IMR-90 (cell line): Measurements from ENCODE around the gene ROBO4. TPM values are rescaled to one million over a fixed set of nuclear protein-coding genes. Genes with fewer than 3 reads are reported as not detected.

Experiments used
- ATAC-seq: fragments of 200-7000 bp; cut with Tn5 transposase; 2 replicates; pipeline ENCODE4 v1.9.1; 2020; ENCODE audit warnings: low read depth, mild to moderate bottlenecking, moderate library complexity
- BruUV-seq: library from RNA; stranded (reverse); fragments of 400-500 nt; replicated peaks from 2 replicates; lab custom pipeline; 2021; lab: Mats Ljungman, UMichigan
- CTCF ChIA-PET: fragments of 300-600 bp; formaldehyde crosslinking; extraction: SDS; loops from one replicate; lab custom pipeline; 2021; ENCODE audit warnings: antibody characterized with exemption; lab: Yijun Ruan, JAX
- POLR2A ChIA-PET: fragments of 300-600 bp; sonication (Branson Sonifier 250); formaldehyde crosslinking; loops from one replicate; lab custom pipeline; 2022; ENCODE audit warnings: antibody characterized with exemption; ENCODE audit not compliant: unreplicated experiment; lab: Charles Lee
- DNase-seq: peaks from one replicate; pipeline ENCODE4 v3.0.0; 2013
- H2AFZ ChIP-seq: replicated peaks from 2 replicates; pipeline ENCODE3; 2013; ENCODE audit warnings: low read length, mild to moderate bottlenecking; ENCODE audit not compliant: poor library complexity
- H2AK5ac ChIP-seq: 2 replicates; pipeline ENCODE4 v1.6.1; 2013; ENCODE audit warnings: low read depth, low read length, inconsistent platforms
- H2AK9ac ChIP-seq: replicated peaks from 2 replicates; pipeline ENCODE3; 2013; ENCODE audit warnings: mild to moderate bottlenecking, low read depth, low read length, moderate library complexity; ENCODE audit not compliant: poor library complexity
- H2BK120ac ChIP-seq: 2 replicates; pipeline ENCODE4 v1.6.1; 2013; ENCODE audit warnings: low read depth, low read length, inconsistent platforms
- H2BK15ac ChIP-seq: 3 replicates; pipeline ENCODE4 v1.6.1; 2013; ENCODE audit warnings: low read depth, low read length, inconsistent platforms
- H2BK20ac ChIP-seq: 2 replicates; pipeline ENCODE4 v1.6.1; 2013; ENCODE audit warnings: low read depth, mild to moderate bottlenecking, inconsistent platforms, low read length, moderate library complexity
- H2BK5ac ChIP-seq: 2 replicates; pipeline ENCODE4 v1.6.1; 2013; ENCODE audit warnings: mild to moderate bottlenecking, low read depth, low read length, inconsistent platforms; ENCODE audit not compliant: poor library complexity, severe bottlenecking
- H3K14ac ChIP-seq: replicated peaks from 2 replicates; pipeline ENCODE4 v1.6.1; 2013; ENCODE audit warnings: low read depth, low read length, inconsistent platforms
- H3K18ac ChIP-seq: 2 replicates; pipeline ENCODE4 v1.6.1; 2013; ENCODE audit warnings: low read depth, low read length, control low read depth
- H3K23ac ChIP-seq: 2 replicates; pipeline ENCODE4 v1.6.1; 2013; ENCODE audit warnings: low read depth, low read length, inconsistent platforms
- H3K27ac ChIP-seq: 2 replicates; pipeline ENCODE4 v1.5.1; 2013; ENCODE audit warnings: mild to moderate bottlenecking, control low read depth, low read length; ENCODE audit not compliant: insufficient read depth
- H3K27me3 ChIP-seq: 2 replicates; pipeline ENCODE4 v1.6.1; 2013; ENCODE audit warnings: low read length; ENCODE audit not compliant: control insufficient read depth, insufficient read depth
- H3K36me3 ChIP-seq: 2 replicates; pipeline ENCODE4 v1.6.1; 2013; ENCODE audit warnings: low read length, mixed read lengths; ENCODE audit not compliant: control insufficient read depth, insufficient read depth
- H3K4ac ChIP-seq: 2 replicates; pipeline ENCODE4 v1.6.1; 2013; ENCODE audit warnings: low read depth, low read length, inconsistent platforms
- H3K4me1 ChIP-seq: 2 replicates; pipeline ENCODE4 v1.6.1; 2013; ENCODE audit warnings: low read length, mixed read lengths; ENCODE audit not compliant: control insufficient read depth, insufficient read depth
- H3K4me2 ChIP-seq: 2 replicates; pipeline ENCODE4 v1.6.1; 2013; ENCODE audit warnings: low read depth, mild to moderate bottlenecking, control low read depth, low read length, moderate library complexity
- H3K4me3 ChIP-seq: 2 replicates; pipeline ENCODE4 v1.5.1; 2013; ENCODE audit warnings: low read depth, mild to moderate bottlenecking, control low read depth, low read length, moderate library complexity; ENCODE audit not compliant: insufficient read depth
- H3K56ac ChIP-seq: 2 replicates; pipeline ENCODE4 v1.6.1; 2013; ENCODE audit warnings: low read length, inconsistent platforms; ENCODE audit not compliant: insufficient read depth; ENCODE audit errors: extremely low read depth
- H3K79me1 ChIP-seq, 2 experiments: 2 replicates each; pipeline ENCODE4 v1.6.1; 2013; ENCODE audit warnings: low read length in 2 of 2, inconsistent platforms in 1 of 2, low read depth in 1 of 2
- H3K9ac ChIP-seq: 2 replicates; pipeline ENCODE4 v1.6.1; 2013; ENCODE audit warnings: low read depth, low read length, control low read depth
- H3K9me1 ChIP-seq: 2 replicates; pipeline ENCODE4 v1.6.1; 2013; ENCODE audit warnings: low read length, inconsistent platforms; ENCODE audit not compliant: insufficient read depth
- H3K9me3 ChIP-seq: 2 replicates; pipeline ENCODE4 v1.6.1; 2013; ENCODE audit warnings: low read length; ENCODE audit not compliant: control insufficient read depth, insufficient read depth
- H4K20me1 ChIP-seq: 2 replicates; pipeline ENCODE4 v1.6.1; 2013; ENCODE audit warnings: low read length, inconsistent platforms; ENCODE audit not compliant: insufficient read depth
- H4K5ac ChIP-seq: 2 replicates; pipeline ENCODE4 v1.6.1; 2013; ENCODE audit warnings: mild to moderate bottlenecking, low read depth, low read length, control low read depth
- H4K8ac ChIP-seq, 2 experiments: 2 replicates each; pipeline ENCODE4 v1.6.1; 2013; ENCODE audit warnings: low read depth in 2 of 2, low read length in 2 of 2, control low read depth in 1 of 2, inconsistent platforms in 1 of 2
- H4K91ac ChIP-seq: 2 replicates; pipeline ENCODE4 v1.6.1; 2013; ENCODE audit warnings: low read depth, low read length, inconsistent platforms; ENCODE audit not compliant: insufficient read depth
- CHD1 ChIP-seq: IDR thresholded peaks from 2 replicates; pipeline ENCODE4 v1.6.1; 2012; ENCODE audit warnings: low read depth, low read length, improper control_type of control experiment
- CTCF ChIP-seq: conservative IDR thresholded peaks from 2 replicates; pipeline ENCODE4 v1.5.1; 2012; ENCODE audit warnings: mild to moderate bottlenecking, low read depth, low read length, improper control_type of control experiment
- ELK1 ChIP-seq: fragments of 150-350 bp; IDR thresholded peaks from 2 replicates; pipeline ENCODE4 v1.6.1; 2016; ENCODE audit warnings: low read depth, mild to moderate bottlenecking, low read length, moderate library complexity, borderline replicate concordance
- FOS ChIP-seq: fragments of 150-350 bp; IDR thresholded peaks from 2 replicates; pipeline ENCODE4 v1.6.1; 2016; ENCODE audit warnings: low read depth, low read length
- MAFK ChIP-seq: IDR thresholded peaks from 2 replicates; pipeline ENCODE4 v1.6.1; 2012; ENCODE audit warnings: low read depth, low read length, improper control_type of control experiment
- MAZ ChIP-seq: IDR thresholded peaks from 2 replicates; pipeline ENCODE4 v1.6.1; 2012; ENCODE audit warnings: low read depth, mild to moderate bottlenecking, low read length, improper control_type of control experiment, moderate library complexity, borderline replicate concordance
- MXI1 ChIP-seq: IDR thresholded peaks from 2 replicates; pipeline ENCODE4 v1.6.1; 2012; ENCODE audit warnings: low read depth, mild to moderate bottlenecking, low read length, moderate library complexity, borderline replicate concordance
- RAD21 ChIP-seq: IDR thresholded peaks from 2 replicates; pipeline ENCODE4 v1.6.1; 2012; ENCODE audit warnings: low read length, improper control_type of control experiment
- RCOR1 ChIP-seq: IDR thresholded peaks from 2 replicates; pipeline ENCODE4 v1.6.1; 2012; ENCODE audit warnings: mild to moderate bottlenecking, low read length, improper control_type of control experiment; ENCODE audit not compliant: insufficient replicate concordance
- RFX5 ChIP-seq: IDR thresholded peaks from 2 replicates; pipeline ENCODE4 v1.8.0; 2012; ENCODE audit warnings: low read depth, mild to moderate bottlenecking, low read length, moderate library complexity
- SMC3 ChIP-seq: fragments of 150-350 bp; IDR thresholded peaks from 2 replicates; pipeline ENCODE4 v1.6.1; 2016; ENCODE audit warnings: low read depth, mild to moderate bottlenecking, antibody characterized with exemption, low read length, moderate library complexity
- USF2 ChIP-seq: fragments of 150-350 bp; IDR thresholded peaks from 2 replicates; pipeline ENCODE4 v1.6.1; 2017; ENCODE audit warnings: mild to moderate bottlenecking, antibody characterized with exemption, low read length, low read depth
- WGBS, 2 experiments: methylation state at CpG; one replicate each; pipeline versions ENCODE4 v1.1.5 to v1.1.7; 2013; ENCODE audit warnings: missing lambda C conversion rate in 2 of 2; ENCODE audit not compliant: insufficient read length in 1 of 2; ENCODE audit errors: extremely low coverage in 2 of 2; 5-methylcytosine and 5-hydroxymethylcytosine counted together
- dilution Hi-C: fragments of 300-500 bp; cut with HindIII; formaldehyde crosslinking; loops from one replicate; pipeline ENCODE4 v1.14.3; 2018; ENCODE audit warnings: low sequenced_read_pairs; ENCODE audit not compliant: unreplicated experiment
- in situ Hi-C: fragments of 300-500 bp; cut with MboI; formaldehyde crosslinking; loops from 3 replicates; pipeline ENCODE4 v1.14.3; 2019; ENCODE audit warnings: low sequenced_read_pairs, inconsistent platforms, mixed read lengths
- intact Hi-C: fragments of 100-400 bp; cut with micrococcal nuclease; formaldehyde crosslinking; loops from 2 replicates; pipeline ENCODE4 v1.10.0; 2022
- polyA plus RNA-seq, 3 experiments: library from polyadenylated mRNA; depleted of rRNA; stranded (reverse); fragments of >200 nt; gene quantifications; 2 replicates each; pipeline ENCODE4 v1.2.3, GENCODE V29; 2012; ENCODE audit warnings: low replicate concordance in 1 of 3
- total RNA-seq: library from RNA; depleted of rRNA; stranded (reverse); fragments of >200 nt; gene quantifications from 2 replicates; pipeline ENCODE4 v1.2.3, GENCODE V29; 2012

The ROBO4 gene
- total and polyA plus RNA-seq, 2 of the 4 experiments (the other 2 are of a cell fraction), result 0.72 to 0.82 TPM

GRCh38 chr11:124935548-124936514, 38.2 kb upstream of the ROBO4 start, which contains the start of gene HEPACAM:
HEPACAM (minus strand) TSS chr11:124936047; CDS start chr11:124936006, 41 bp downstream.
- H3K9ac ChIP-seq, result no peak within 1 kb of the TSS
- peak within 1 kb of the TSS; percentile 16 for H2AFZ ChIP-seq
- no peaks in the 10 kb centered on the region for H3K27me3 ChIP-seq
- H3K18ac ChIP-seq, result peak within 1 kb of the TSS; percentile 90
- H3K4ac ChIP-seq, result peak within 1 kb of the TSS; percentile 92
- H2BK20ac ChIP-seq, result peak within 1 kb of the TSS; percentile 94
- H3K23ac ChIP-seq, result no peak within 1 kb of the TSS; the same call in 1 of the 2 replicates
- no peaks in the 10 kb centered on the region for H3K79me1 ChIP-seq
- no peaks in the 10 kb centered on the region for H4K20me1 ChIP-seq
- H3K4me1 ChIP-seq, result peaks cover 17% of the 10 kb centered on the region
- ATAC-seq (no peak), DNase-seq (no peak)
- peak within 1 kb of the TSS; percentile 84 for H3K4me2 ChIP-seq
- BruUV-seq, result no TSS peak
- H4K91ac ChIP-seq, result peak within 1 kb of the TSS; percentile 90
- peak within 1 kb of the TSS; percentile 93; the same call in 2 of the 3 replicates for H2BK15ac ChIP-seq
- peak within 1 kb of the TSS; percentile 61 for H2BK5ac ChIP-seq
- peak within 1 kb of the TSS; percentile 69; the same call in 1 of the 2 replicates for H2AK5ac ChIP-seq
- H2BK120ac ChIP-seq, result peak within 1 kb of the TSS; percentile 91
- dilution Hi-C loops, result no loop called here
- no peak within 1 kb of the TSS for H2AK9ac ChIP-seq
- H3K27ac ChIP-seq, result peak within 1 kb of the TSS; percentile 81
- H4K5ac ChIP-seq, result peak within 1 kb of the TSS; percentile 71
- in situ Hi-C loops, result no loop called here
- peaks cover 4% of the 10 kb centered on the region; the same call in 1 of the 2 replicates for H3K9me1 ChIP-seq
- H3K14ac ChIP-seq, result peak within 1 kb of the TSS; percentile 18; the same call in 1 of the 2 replicates
- H3K4me3 ChIP-seq, result no peak within 1 kb of the TSS
- peak within 1 kb of the TSS; percentile 47 to 80; a peak in 3 of 4 replicates for H4K8ac ChIP-seq
- ChIA-PET CTCF (interaction anchor here (0.6 to 1.2 kb wide), 3 partner anchors 8 to 386 kb away, joined by 4 to 5 read pairs (median 5); no protein-coding TSS in a partner anchor), POLR2A (no interaction called here)
- no peaks in the 10 kb centered on the region for H3K9me3 ChIP-seq
- no peaks in the 10 kb centered on the region for H3K36me3 ChIP-seq
- no peak within 1 kb of the TSS for H3K56ac ChIP-seq
- WGBS, 2 experiments, result 89% methylated on average over 6 of the region's 18 CpGs; no CpG with 5 or more reads in 1 of the 2 experiments
- intact Hi-C loops, result no loop called here
- TF ChIP-seq RFX5 (no peak), CTCF (no peak), USF2 (no peak), MAZ (no peak), CHD1 (no peak), RAD21 (no peak), MXI1 (no peak), RCOR1 (no peak), MAFK (no peak), SMC3 (no peak), ELK1 (no peak), FOS (no peak)
